Prostate gland (tissue), 1 donor: Measurements from ENCODE around the gene RPL19.

Experiments
- POLR2A ChIP-seq: fragments of 450-650 bp; IDR thresholded peaks from one replicate; pipeline ENCODE4 v1.6.1; 2016; ENCODE audit warnings: antibody characterized with exemption, mild to moderate bottlenecking
- POLR2AphosphoS5 ChIP-seq: sonication (generic); formaldehyde crosslinking; IDR thresholded peaks from one replicate; pipeline ENCODE4 v1.6.1; 2017; ENCODE audit warnings: antibody characterized with exemption

GRCh38 chr17:39200957-39201510, 951 bp downstream of the RPL19 start:
- TF ChIP-seq POLR2AphosphoS5: no peak
- no peak for TF ChIP-seq POLR2A
